ENCODE results near the gene GREB1L.

DNA sequence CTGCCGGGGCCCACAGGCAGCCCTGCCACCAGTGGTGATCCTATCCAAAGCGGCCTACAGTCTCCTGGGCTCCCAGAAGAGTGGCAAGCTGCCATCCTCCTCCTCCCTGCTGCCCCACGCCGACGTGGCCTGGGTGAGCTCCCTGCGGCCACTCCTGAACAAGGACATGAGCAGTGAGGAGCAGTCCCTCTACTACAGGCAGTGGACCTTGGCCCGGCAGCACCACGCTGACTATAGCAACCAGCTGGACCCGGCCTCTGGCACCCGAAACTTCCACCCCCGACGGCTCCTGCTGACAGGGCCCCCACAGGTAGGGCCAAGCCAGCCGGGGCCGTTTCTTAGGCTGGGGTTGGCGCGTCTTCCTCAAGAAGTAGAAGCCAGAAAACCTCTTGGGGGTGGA, 258.0 kb downstream of the GREB1L start:
- TF ChIP-seq EZH2 (IDR thresholded peaks at IDR 0.05; ENCODE audit: insufficient read depth, poor library complexity, severe bottlenecking): no peak
- no peak for TF ChIP-seq EZH2phosphoT487 (IDR thresholded peaks at IDR 0.05; ENCODE audit: insufficient read depth, low read depth)

Data from GM23248 (cell line).